Measurements from ENCODE around the gene SPRY4. TPM values are rescaled to one million over a fixed set of nuclear protein-coding genes. Genes with fewer than 3 reads are reported as not detected.

SPRY4 gene
- total and polyA plus RNA-seq, 2 of the 13 experiments (the other 11 are each of a cell fraction or from before 2014, with no cell fraction given), result 8.9 to 17.8 TPM

- TF ChIP-seq FOXP4 (CRISPR knock-in tag; IDR thresholded peaks at IDR 0.05), result peak; percentile 58; the same call in 1 of the 2 replicates
- TF ChIP-seq ZSCAN30 (CRISPR knock-in tag; IDR thresholded peaks at IDR 0.05), result no peak
- TF ChIP-seq, protein P1, sequence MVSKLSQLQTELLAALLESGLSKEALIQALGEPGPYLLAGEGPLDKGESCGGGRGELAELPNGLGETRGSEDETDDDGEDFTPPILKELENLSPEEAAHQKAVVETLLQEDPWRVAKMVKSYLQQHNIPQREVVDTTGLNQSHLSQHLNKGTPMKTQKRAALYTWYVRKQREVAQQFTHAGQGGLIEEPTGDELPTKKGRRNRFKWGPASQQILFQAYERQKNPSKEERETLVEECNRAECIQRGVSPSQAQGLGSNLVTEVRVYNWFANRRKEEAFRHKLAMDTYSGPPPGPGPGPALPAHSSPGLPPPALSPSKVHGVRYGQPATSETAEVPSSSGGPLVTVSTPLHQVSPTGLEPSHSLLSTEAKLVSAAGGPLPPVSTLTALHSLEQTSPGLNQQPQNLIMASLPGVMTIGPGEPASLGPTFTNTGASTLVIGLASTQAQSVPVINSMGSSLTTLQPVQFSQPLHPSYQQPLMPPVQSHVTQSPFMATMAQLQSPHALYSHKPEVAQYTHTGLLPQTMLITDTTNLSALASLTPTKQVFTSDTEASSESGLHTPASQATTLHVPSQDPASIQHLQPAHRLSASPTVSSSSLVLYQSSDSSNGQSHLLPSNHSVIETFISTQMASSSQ (IDR thresholded peaks at IDR 0.05; ENCODE audit: low read depth), result no peak
- TF ChIP-seq, protein P1 (CRISPR knock-in tag; IDR thresholded peaks at IDR 0.05; ENCODE audit: borderline replicate concordance), result peak; percentile 39; the same call in 1 of the 2 replicates
- TF ChIP-seq ZNF549 (CRISPR knock-in tag; IDR thresholded peaks at IDR 0.05), result no peak
- TF ChIP-seq POLR2AphosphoS5 (IDR thresholded peaks at IDR 0.05; ENCODE audit: low read depth, low read length), result peak; percentile 46; the same call in 1 of the 2 replicates
- TF ChIP-seq, protein P2, sequence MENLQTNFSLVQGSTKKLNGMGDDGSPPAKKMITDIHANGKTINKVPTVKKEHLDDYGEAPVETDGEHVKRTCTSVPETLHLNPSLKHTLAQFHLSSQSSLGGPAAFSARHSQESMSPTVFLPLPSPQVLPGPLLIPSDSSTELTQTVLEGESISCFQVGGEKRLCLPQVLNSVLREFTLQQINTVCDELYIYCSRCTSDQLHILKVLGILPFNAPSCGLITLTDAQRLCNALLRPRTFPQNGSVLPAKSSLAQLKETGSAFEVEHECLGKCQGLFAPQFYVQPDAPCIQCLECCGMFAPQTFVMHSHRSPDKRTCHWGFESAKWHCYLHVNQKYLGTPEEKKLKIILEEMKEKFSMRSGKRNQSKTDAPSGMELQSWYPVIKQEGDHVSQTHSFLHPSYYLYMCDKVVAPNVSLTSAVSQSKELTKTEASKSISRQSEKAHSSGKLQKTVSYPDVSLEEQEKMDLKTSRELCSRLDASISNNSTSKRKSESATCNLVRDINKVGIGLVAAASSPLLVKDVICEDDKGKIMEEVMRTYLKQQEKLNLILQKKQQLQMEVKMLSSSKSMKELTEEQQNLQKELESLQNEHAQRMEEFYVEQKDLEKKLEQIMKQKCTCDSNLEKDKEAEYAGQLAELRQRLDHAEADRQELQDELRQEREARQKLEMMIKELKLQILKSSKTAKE (CRISPR knock-in tag; IDR thresholded peaks at IDR 0.05; ENCODE audit: borderline replicate concordance), result peak; percentile 4; the same call in 1 of the 2 replicates
- TF ChIP-seq CREB1 (IDR thresholded peaks at IDR 0.05), result peak; percentile 62; the same call in 1 of the 2 replicates
- no peak for TF ChIP-seq CREB1 (CRISPR knock-in tag; IDR thresholded peaks at IDR 0.05)
- peak; percentile 33; the same call in 1 of the 2 replicates for TF ChIP-seq KDM5B (CRISPR knock-in tag; IDR thresholded peaks at IDR 0.05; ENCODE audit: borderline replicate concordance)
- no peak for TF ChIP-seq EZH2 (conservative IDR thresholded peaks at IDR 0.05; ENCODE audit: low read depth, low read length)
- TF ChIP-seq, protein P3, sequence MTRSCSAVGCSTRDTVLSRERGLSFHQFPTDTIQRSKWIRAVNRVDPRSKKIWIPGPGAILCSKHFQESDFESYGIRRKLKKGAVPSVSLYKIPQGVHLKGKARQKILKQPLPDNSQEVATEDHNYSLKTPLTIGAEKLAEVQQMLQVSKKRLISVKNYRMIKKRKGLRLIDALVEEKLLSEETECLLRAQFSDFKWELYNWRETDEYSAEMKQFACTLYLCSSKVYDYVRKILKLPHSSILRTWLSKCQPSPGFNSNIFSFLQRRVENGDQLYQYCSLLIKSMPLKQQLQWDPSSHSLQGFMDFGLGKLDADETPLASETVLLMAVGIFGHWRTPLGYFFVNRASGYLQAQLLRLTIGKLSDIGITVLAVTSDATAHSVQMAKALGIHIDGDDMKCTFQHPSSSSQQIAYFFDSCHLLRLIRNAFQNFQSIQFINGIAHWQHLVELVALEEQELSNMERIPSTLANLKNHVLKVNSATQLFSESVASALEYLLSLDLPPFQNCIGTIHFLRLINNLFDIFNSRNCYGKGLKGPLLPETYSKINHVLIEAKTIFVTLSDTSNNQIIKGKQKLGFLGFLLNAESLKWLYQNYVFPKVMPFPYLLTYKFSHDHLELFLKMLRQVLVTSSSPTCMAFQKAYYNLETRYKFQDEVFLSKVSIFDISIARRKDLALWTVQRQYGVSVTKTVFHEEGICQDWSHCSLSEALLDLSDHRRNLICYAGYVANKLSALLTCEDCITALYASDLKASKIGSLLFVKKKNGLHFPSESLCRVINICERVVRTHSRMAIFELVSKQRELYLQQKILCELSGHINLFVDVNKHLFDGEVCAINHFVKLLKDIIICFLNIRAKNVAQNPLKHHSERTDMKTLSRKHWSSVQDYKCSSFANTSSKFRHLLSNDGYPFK (CRISPR knock-in tag; IDR thresholded peaks at IDR 0.05; ENCODE audit: borderline replicate concordance), result 0 out of 2 replicates have a peak, but pooled peaks have one; percentile 22
- TF ChIP-seq ZBTB1 (CRISPR knock-in tag; IDR thresholded peaks at IDR 0.05; ENCODE audit: borderline replicate concordance), result no peak
- no peak for TF ChIP-seq EP300 (IDR thresholded peaks at IDR 0.05; ENCODE audit: low read depth in 2 of 2, low read length in 2 of 2)
- peak; percentile 51; the same call in 1 of the 2 replicates for TF ChIP-seq EP300 (CRISPR knock-in tag; IDR thresholded peaks at IDR 0.05; ENCODE audit: borderline replicate concordance)
- no peak for TF ChIP-seq ZNF570 (CRISPR knock-in tag; IDR thresholded peaks at IDR 0.05; ENCODE audit: borderline replicate concordance)
Measured at GRCh38 chr5:142342128-142342981, 17.5 kb upstream of the SPRY4 start (continued).

Measured in HepG2 (cell line).